Right kidney (tissue), 9 donors: ENCODE measurements around the gene XRN2.

Experiments
- DNase-seq: peaks from one replicate; pipeline ENCODE4 v3.0.0-alpha.2; 2016
- long read RNA-seq, 8 donors: transcript quantifications; one replicate each; lab custom pipeline, GENCODE V29; 2026

XRN2 gene, protein sequence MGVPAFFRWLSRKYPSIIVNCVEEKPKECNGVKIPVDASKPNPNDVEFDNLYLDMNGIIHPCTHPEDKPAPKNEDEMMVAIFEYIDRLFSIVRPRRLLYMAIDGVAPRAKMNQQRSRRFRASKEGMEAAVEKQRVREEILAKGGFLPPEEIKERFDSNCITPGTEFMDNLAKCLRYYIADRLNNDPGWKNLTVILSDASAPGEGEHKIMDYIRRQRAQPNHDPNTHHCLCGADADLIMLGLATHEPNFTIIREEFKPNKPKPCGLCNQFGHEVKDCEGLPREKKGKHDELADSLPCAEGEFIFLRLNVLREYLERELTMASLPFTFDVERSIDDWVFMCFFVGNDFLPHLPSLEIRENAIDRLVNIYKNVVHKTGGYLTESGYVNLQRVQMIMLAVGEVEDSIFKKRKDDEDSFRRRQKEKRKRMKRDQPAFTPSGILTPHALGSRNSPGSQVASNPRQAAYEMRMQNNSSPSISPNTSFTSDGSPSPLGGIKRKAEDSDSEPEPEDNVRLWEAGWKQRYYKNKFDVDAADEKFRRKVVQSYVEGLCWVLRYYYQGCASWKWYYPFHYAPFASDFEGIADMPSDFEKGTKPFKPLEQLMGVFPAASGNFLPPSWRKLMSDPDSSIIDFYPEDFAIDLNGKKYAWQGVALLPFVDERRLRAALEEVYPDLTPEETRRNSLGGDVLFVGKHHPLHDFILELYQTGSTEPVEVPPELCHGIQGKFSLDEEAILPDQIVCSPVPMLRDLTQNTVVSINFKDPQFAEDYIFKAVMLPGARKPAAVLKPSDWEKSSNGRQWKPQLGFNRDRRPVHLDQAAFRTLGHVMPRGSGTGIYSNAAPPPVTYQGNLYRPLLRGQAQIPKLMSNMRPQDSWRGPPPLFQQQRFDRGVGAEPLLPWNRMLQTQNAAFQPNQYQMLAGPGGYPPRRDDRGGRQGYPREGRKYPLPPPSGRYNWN
- long read RNA-seq, donor 1, partial matches to known transcripts, result 132 of 135 reads
- long read RNA-seq, donor 1, other reads (novel, unspliced or antisense), result 0 of 135 reads
- long read RNA-seq, donor 2, partial matches to known transcripts, result 55 of 57 reads
- long read RNA-seq, donor 2, other reads (novel, unspliced or antisense), result 0 of 57 reads
- long read RNA-seq, donor 3, partial matches to known transcripts, result 63 of 63 reads
- long read RNA-seq, donor 3, other reads (novel, unspliced or antisense), result 0 of 63 reads
- long read RNA-seq, donor 4, partial matches to known transcripts, result 120 of 122 reads
- long read RNA-seq, donor 4, other reads (novel, unspliced or antisense), result 0 of 122 reads
- long read RNA-seq, donor 5, transcript XRN2-201 (30 exons, 3,437 nt), result major isoform, 12 of 81 reads
- long read RNA-seq, donor 5, partial matches to known transcripts, result 69 of 81 reads
- long read RNA-seq, donor 5, other reads (novel, unspliced or antisense), result 0 of 81 reads
- long read RNA-seq, donor 6, partial matches to known transcripts, result 87 of 89 reads
- long read RNA-seq, donor 6, other reads (novel, unspliced or antisense), result 0 of 89 reads
- long read RNA-seq, donor 7, partial matches to known transcripts, result 146 of 146 reads
- long read RNA-seq, donor 7, other reads (novel, unspliced or antisense), result 0 of 146 reads
- long read RNA-seq, donor 8, partial matches to known transcripts, result 85 of 88 reads
- long read RNA-seq, donor 8, other reads (novel, unspliced or antisense), result 0 of 88 reads

DNA sequence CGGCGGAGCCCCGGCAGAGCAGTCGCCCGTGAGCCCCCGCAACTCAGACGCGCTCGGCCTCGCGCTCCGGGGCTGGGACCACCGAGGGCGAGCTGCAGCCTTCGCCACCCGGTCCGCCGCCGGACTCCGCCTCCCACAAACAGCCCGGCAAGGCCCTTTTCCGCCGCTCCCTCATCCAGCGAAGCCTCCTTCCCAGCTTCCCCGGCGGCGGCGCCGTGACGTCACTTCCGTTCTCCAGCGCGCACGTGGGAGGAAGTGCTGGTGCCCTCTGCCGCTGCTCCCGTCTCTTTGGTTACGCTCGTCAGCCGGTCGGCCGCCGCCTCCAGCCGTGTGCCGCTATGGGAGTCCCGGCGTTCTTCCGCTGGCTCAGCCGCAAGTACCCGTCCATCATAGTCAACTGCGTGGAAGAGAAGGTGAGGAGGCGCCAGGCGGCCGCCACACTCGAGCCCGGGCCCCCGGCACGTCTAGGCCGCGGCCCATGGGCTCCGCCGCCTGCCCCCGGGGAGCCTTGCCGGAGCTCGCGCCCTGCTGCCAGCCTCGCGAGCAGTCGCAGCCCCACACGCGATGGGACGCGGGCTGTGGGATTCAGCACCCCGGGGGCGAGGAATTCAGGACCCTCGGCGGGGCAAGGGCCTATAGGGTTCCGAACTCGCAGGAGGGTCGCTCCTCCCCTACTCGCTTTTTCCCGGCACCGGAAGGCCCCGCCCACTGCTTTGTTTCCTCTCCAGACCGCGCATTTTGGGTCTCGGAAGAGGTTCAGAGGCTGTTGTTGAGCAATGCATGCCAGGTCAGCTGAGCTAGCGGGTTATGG, at the start of gene XRN2:
Gene XRN2 (plus strand): TSS at position 271 of the 811 bp plus-strand sequence. CDS start 68 bp downstream, at position 339.
- DNase-seq, result peak; percentile 98

DNA sequence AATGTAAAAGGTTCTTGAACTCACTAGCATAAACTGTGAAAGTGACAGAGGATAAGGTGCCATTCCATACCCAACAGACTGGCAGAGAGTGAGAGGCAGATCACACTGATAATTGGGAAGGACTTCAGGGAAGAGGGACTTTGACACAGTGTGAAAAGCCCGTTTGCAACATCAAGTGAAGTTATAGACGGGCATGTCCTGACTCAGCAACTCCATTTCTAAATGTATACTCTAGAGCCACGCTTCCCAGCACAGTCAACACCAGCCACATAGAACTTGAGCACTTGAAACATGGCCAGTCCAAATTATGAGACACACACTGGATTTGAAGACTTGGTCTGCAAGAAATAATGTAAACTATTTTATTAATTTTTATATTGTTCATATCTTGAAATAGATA, 45.9 kb upstream of the XRN2 start:
- DNase-seq, result no peak

DNA sequence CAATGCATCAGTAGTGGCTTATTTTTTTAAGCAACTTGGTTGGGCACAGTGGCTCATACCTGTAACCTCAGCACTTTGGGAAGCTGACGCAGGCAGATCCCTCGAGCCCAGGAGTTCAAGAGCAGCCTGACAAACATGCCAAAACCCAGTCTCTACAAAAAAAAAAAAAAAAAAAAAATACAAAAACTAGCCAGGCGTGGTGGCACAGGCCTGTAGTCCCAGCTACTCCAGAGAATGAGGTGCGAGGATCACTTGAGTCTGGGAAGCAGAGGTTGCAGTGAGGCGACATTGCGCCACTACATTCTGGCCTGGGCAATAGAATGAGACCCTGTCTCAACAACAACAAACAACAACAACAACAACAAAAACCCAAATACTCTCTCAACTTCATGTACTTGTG, 44.7 kb upstream of the XRN2 start:
- no peak for DNase-seq

DNA sequence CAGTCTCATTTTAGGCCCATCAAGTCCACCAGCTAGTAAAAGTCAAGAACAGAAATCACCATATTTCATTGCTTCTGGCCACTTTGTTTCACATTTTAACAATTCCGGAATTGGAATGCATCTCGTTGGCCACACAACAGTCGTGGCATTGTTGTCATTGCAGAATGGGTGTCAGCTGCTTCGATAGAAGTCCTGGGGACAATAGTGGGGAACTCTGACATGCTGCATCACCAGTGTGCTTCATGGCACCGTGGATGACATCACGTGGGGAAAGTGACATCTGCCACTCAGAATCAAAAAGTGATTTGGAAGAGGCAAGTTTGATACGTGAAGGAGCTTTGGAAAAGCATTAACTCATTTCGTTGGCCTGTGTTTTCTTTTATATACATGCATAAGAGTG, 43.8 kb upstream of the XRN2 start:
- DNase-seq, result no peak

DNA sequence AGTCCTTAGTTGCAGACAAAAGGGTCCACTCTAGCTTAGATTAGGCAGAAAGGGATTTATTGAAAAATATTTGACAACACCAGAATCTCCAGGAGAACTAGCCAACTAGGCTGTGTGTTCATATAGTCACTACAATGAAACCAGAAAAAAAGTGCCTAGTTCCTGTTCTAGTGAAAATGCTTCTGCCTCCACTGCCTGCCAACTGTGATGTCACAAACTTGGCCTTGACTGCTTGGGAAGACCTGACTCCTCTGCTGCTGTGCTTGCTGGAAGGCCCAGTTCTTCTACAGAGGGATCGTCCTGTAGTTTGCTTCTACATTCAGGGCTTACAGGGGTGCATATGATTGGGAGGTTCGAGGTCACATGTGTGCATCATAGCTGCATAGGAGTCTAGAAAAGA, 40.3 kb upstream of the XRN2 start:
- no peak for DNase-seq

DNA sequence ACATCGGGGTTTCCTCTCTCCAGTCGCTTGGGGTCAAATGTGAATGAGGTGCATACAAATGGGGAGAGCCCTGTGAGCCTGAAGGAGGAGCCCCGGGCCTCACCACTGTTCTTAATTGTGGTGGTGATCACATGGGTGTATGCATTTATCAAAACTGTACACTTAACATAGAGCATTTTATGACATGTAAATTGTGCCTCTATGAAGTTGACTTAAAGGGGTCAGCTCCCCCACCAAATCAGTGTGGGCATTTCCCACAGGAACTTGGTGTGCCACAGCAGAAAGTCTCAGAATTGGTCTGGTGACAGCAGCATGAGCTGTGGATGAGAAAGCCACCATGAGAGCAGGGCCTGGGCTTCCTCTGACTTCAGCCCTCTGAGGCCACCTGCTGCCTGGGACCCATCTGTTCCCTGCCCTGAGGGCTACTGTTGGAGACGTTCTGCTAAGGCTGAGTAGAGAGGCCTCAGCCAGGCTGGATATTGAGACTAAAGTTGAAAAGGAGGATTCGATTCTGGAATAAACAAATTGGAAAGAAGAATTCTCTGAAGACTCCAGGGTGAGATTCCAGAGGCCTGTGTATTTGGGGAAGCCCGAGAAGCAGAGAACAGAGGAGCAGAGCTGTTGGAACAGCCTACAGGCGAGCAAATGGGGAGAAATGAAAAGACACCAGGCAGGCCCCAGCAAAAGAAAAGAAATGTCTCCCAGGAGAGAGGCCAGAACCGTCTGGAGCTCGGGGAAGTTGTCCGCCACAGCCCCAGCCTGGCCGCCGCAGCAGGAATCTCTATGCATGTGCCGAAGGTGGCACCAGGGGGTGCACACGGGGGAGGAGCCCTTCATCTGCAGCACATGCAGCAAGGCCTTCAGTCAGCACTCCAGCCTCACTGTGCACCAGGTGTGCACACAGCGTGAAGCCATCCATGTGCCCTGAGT, 37.6 kb upstream of the XRN2 start:
- DNase-seq, result no peak

DNA sequence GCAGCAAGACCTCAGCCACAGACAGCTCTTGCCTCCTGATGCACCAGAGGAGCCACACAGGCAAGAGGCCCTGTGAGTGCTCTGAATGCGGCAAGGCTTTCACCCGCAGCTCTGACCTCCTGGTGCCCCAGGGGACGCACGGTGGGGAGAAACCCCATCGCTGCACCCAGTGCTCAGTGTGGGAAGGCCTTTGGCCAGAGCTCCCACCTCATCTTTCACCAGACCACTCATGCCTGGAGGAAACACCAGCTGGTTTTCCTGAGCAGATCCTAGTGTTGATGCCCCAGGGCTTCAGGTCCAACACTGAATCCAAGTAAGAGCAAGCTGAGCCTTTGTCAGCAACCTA, 37.0 kb upstream of the XRN2 start:
- DNase-seq, result no peak

DNA sequence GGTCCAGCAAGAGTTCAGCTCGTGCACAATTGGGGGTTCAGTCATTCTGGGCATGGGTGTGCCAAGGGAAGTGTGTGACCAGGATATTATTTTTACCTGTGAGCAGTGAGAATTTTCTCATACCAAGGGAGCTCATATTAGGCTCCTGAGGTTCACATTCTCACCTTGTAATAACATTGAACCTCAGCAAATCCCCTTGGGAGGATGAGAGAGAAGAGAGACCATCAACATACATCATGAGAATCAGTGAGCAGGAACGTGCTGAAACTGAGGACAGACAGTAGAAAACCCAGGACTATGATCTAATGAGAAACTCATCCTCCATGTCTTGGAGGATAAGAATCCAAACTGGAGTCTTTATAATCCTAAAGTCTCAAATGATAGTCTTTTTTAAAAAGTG, 33.4 kb upstream of the XRN2 start:
- DNase-seq, result no peak

DNA sequence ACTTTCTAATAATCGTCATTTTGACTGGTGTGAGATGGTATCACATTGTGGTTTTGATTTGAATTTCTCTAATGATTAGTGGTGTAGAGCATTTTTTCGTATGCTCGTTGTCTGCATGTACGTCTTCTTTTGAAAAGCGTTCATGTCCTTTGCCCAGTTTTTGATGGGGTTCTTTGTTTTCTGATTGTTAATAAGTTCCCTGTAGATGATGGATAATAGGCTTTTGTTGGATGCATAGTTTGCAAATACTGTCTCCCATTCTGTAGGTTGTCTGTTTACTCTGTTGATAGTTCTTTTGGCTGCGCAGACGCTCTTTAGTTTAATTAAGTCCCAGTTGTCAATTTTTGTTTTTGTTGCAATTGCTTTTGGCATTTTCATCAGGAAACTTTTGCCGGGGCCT, 32.3 kb upstream of the XRN2 start:
- no peak for DNase-seq

DNA sequence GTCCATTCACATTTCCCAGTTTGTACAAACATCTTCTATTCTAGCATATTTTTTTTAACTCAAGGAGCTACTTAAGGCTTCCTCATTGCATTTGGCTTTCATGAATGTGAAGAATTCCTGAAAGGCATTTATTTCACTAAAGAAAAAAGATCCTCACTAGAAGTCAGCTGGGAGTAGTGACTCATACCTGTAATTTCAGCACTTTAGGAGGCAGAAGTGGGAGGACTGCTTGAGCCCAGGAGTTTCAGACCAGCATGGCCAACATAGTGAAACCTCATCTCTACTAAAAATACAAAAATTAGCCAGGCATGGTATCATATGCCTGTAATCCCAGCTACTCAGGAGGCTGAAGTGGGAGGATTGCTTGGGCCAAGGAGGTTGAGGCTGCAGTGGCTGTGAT, 30.9 kb upstream of the XRN2 start:
- DNase-seq, result no peak

DNA sequence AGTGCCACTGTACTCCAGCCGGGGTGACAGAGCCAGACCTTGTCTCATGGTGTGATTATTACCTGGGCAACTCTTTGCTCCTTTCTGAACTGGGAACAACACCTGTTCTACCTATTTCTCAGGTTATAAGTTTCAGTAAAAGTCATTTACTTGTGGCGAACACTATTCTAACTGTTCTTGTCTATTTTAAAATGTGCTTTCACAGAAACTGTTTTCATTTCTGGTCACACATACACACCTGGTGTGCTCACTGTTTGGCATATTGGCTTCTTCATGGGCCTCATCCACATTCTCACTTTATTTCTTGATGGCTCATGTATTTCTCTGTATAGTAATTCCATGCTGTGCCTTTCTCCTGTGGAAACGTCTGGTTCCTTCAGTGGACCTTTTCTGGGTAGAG, 30.5 kb upstream of the XRN2 start:
- no peak for DNase-seq

DNA sequence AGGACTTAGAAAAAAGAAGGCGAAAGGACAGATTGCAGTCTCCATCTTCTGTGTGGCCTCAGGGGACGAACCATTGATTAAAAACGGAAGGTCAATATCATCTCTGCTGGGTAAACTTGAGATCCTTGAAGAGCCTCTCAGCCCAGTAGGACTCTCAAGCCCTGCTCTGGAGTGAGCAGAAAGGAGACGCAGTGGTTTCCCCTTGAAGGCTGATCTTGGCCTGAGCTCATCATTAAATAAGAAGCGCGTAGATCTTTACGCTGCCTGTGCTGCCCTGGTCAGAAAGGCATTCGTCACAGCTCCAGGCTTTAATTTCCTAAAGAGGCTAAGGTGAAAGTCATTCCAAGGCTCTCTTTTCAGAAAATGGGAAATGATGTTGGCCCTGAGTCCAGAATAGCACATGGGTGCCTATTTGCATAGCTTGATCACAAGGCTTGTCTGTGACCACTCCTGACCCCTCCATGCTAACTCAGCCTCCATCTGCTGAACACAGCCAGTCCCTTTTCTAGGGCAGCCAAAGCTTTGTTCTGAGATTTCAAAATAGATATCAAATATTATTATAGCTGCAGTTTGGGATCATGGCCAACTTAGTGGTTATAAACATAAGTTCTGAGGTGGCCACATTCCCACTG, 29.3 kb upstream of the XRN2 start:
- DNase-seq, result no peak

DNA sequence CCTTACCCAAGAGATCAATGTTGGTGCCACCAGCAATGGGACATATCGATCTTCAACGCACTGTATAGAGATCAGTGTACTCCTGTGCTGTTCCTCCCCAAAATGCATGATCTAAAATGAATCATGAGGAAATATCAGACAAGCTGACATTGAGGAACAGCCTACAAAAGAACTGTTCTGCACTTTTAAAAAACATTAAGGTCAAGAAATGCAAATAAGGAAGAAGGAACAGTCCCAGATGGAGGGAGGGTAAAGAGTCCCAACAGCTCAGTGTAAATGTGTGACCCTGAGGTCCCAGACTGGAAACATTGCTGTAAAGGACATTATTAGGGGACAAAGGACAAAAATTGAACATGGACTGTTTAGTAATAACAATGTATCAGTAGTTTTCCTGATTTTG, 24.3 kb upstream of the XRN2 start:
- no peak for DNase-seq

DNA sequence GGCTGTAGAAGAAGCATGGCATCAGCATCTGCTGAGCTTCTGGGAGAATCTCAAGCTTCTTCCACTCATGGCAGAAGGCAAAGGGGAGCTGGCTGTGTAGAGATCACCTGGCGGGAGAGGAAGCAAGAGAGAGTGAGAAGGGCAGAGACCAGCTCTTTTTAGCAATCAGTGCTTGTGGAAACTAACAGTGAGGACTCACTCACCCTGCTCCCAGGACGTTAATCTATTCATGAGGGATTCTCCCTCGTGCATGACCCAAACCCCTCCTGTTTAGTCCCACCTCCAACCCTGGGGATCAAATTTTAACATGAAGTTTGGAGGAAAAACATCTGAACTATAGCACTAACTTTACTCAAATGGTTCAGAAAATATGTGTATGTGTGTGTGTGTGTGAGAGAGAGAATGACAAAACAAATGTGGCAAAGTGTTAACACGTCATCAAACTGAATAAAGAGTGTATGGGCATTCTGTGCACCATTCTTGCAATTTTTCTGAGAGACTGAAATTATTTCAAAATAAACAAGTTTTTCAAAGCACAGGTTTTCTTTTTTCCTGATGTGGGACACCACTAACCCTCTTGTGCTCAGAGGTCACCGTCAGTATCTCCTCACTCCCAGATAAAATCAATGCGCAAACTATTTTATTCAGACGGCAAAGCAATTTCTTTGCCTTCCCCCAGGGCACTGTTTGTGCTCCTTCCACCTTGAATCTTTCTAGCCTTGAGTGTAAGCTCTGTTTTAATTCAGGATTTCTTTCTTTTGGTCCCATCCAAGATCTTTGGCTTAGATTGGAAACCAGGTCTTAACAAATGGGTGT, 23.2 kb upstream of the XRN2 start:
- no peak for DNase-seq

DNA sequence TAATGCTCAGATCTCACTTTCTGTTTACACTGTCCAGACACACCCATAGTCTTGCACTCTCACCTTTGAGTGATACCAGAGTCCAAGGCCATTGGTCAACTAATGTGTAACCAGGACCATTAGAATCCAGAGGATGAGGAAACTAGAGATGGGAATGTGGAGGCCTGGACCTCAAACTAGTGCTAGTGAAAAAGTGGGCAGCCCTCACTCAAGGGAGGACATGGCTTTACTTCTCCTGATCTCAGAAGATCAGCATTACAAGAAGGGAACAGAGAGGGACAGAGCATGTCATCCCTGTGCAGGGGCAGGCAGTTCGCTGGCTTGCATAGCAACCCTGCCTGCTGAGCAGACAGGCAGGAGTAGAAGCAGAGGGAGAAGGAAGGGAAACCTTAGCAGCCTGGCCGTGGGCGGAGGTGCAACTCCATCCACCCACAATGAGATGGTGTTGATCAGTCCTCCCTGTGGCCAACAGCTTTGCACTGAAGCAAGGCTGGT, 22.6 kb upstream of the XRN2 start:
- no peak for DNase-seq

DNA sequence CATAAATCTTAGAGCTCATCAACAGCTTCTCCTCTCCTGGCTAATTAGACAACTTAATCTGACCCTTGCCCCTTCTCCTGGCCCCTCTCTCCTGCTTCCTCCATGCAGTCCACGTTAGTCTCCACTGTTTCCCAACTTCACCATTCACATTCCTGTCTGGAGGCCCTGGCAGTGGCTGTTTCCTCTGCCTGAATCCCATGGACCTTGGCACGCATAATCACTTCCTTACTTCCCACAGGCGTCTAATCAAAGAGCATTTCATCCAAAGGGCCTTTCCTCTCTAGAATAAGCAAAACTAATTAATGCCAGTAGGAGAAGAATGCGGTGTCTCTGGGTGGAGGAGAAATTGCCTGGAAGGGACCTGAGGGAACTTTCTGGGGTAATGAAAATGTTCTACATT, 16.4 kb upstream of the XRN2 start:
- no peak for DNase-seq

DNA sequence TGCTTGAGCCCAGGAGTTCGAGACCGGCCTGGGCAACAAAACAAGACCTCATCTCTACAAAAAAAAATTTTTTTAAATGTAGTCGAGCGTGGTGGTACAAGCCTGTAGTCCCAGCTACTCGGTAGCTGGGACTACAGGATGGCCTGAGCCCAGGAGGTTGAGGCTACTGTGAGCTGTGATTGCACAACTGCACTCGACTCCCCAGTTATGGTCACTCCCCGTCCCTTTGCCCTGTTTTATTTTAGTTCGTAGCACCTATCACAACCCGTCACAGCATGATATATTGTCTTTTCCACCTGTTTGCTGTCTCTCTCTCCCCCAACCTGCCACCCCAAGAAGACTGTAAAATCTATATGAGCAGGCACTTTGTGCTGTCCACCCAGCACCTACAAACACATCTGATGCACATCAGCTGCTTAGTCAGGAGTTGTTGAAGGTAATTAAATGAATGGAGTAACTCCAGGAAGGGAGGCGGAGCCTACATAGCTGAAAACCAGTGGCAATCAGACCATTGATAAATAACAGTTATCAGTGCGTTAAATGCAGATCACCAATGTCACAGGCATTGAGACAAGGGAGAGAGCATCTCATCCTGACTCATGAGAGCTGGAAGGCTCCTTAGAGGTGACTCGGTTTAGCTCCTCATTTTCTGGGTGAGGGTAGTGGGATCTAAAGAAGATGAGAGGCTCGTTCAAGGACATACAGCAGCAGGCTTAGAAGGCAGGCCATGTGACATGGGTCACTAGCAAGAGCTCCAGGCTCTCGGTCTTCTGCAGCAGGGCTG, 14.4 kb upstream of the XRN2 start:
- no peak for DNase-seq
